H54 (cell line): ENCODE data around the gene MGMT.

Experiments
- DNase-seq: peaks from one replicate; pipeline ENCODE4 v3.0.0; 2011; ENCODE audit warnings: low spot score, mixed read lengths; ENCODE audit not compliant: insufficient read length
- FAIRE-seq: peaks from 3 replicates; lab custom pipeline; 2011; peaks lifted over from hg19 to GRCh38; lab: Jason Lieb, UNC
- POLR2A ChIP-seq: IDR thresholded peaks from 2 replicates; pipeline ENCODE4 v1.6.1; 2011; ENCODE audit warnings: low read depth, mild to moderate bottlenecking, low read length

The MGMT gene

DNA sequence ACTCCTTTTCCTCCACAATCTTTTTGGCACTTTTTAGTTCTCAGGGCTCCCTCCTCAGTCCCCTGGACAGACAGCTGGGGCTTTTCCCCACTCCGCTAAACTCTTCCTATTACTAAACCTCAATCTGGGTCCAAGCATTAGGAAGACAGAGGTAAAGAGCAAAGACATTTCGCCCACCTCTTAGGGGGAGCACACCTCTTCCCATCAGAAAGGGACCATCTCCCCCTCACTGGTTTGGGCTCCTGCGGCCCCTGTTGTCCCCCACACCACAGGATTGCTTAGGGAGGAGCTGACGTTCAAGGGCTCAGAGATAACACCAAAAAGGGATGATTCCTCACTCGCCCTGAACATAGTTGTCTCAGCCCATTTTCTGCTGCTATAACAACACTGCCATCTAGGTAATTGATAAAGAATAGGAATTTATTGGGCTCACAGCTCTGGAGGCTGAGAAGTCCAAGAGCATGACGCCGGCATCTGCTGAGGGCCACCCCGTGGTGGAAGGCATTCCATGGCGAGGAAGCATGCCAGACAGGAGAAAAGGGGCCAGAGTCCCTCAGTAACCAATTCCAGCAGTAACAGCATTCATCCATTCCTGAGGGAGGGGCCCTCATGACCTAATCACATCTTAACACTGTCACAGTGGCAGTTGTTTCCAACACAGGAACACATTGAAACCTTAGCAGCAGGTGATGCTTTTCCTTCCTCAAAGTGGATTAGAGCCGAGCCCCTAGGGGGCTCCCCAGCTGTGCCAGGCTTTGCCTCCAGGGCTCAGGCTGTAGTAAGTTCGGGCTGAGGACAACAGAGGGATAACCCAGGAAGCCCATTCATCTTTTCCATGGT lies 287.4 kb downstream of the MGMT start:
- FAIRE-seq: no peak
- no peak for DNase-seq
- TF ChIP-seq POLR2A: no peak

DNA sequence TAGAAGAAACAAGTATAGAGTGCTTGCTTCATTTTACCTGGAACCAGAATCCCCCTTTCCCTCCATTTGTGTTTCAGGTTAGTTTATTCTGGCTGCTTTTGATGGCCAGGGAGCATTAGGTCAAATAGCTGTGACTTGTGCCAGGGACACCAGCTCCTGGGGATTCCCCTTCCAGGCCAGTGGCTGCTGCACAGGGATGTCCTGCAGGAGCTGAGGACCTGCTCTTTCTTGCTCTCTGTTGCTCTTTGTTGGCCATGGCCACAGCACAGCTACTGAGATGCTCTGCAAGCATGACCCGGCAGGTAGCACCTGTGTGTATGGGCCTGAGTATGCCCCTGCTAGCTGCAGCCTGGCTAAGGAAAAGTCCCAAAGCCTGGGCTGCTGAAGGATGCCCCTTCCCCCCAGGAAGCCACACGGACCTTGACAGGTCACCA lies 288.1 kb downstream of the MGMT start:
- no peak for TF ChIP-seq POLR2A
- DNase-seq (no peak), FAIRE-seq (no peak)

GRCh38 chr10:129755621-129756020 lies 288.6 kb downstream of the MGMT start:
- FAIRE-seq (no peak), DNase-seq (no peak)
- TF ChIP-seq POLR2A: no peak

- FAIRE-seq (no peak), DNase-seq (no peak)
- TF ChIP-seq POLR2A: no peak
Observed at GRCh38 chr10:129756912-129757901, 290.2 kb downstream of the MGMT start.

DNA sequence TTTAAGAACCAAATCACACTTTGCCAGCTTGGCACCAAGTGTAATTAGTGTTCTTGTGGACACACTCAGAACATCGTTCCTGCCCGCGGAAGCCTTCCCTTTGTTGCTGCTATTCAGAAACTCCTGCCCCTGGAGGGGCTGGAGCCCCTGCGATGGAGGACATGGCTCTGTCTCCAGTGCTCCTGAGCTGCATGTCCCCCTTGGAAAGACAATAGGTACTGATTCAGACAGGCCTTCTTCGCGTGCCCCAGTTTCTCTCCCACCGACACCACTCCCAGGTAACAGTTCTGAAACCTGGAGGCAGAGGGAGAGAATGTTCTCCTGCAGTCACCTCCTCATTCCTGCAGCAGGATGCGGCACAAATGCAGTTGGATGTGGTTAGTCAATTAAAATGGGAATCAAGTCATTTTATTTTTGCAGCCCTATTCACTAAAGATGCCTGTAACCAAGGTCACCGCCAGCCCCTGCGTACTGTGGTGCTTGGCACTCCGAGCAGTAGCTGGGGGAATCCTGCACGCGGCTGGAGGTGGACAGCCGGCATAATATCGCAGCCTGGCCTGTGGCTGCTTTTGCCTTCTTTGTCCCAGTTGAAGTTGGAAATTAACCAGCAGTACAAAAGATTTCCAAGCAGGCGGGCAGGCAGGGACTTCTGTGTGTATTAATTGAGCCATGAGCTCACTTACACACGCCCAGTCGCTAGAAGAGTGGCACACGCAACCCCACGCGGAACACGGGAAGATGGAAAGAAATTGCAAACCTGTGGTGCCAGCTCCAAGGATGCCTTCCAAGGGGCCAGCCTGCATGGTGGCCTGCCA lies 291.4 kb downstream of the MGMT start:
- DNase-seq: no peak

DNA sequence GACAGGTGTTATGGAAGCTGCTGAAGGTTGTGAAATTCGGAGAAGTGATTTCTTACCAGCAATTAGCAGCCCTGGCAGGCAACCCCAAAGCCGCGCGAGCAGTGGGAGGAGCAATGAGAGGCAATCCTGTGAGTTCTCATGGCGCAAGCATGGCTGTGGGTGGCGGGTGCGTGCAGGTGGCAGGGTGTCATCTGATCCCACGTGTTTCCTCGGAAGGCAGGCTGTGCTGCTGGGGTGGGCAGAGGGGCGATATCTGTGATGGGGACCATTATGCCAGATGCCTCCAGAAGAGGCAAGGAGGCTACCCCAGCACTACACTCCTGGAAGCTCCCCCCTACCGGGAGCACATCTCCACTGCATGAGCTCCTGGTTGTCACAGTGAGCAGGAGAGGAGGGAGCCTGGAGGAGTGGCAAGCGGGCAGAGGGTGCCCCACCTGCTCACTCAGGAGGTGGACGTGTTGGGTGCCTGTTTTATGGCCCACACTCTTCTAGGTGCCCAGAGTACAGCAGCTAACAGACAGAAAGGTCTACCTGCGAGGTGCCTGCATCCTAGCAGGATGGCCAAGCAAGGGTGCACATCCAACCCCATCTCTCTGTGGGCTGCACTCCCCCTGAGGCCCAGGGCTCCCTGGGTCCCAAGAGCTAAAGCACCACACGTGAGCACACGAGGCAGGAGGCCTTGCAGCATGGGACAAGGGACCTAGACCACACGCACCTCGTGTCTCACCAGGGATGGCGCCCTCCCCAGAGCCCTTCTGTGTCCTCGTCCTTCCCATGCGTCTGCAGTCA lies 292.4 kb downstream of the MGMT start:
- no peak for DNase-seq
- no peak for FAIRE-seq
- TF ChIP-seq POLR2A: no peak

More for the DNA sequence above, 291.4 kb downstream of the MGMT start:
- FAIRE-seq: no peak
- no peak for TF ChIP-seq POLR2A

GRCh38 chr10:129760003-129760315 lies 292.9 kb downstream of the MGMT start:
- no peak for DNase-seq
- no peak for FAIRE-seq
- TF ChIP-seq POLR2A: no peak

DNA sequence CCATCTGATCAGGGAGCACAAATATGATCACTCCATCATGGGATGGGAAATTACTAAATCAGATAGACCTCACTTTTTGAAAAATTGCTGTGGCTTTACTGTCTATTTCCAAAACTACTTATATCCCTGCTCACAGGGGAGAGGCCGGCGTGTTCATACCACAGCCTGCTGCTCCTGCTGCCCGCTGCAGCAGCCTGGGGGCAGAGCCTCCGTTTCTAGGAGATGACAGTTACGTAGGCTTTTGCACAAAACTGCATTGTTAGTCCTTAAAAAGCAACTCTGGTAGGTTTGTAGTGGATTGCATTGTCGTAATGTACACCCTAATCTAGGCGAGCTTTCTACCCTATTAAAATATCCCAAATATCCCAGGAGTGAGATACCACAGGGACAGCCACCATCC lies 293.4 kb downstream of the MGMT start:
- FAIRE-seq: no peak

GRCh38 chr10:129761197-129761972 lies 294.3 kb downstream of the MGMT start:
- no peak for DNase-seq
- no peak for TF ChIP-seq POLR2A
- FAIRE-seq: no peak

More for the DNA sequence above, 293.4 kb downstream of the MGMT start:
- no peak for TF ChIP-seq POLR2A
- no peak for DNase-seq

- no peak for DNase-seq
- no peak for TF ChIP-seq POLR2A
- no peak for FAIRE-seq
Observed at GRCh38 chr10:129761981-129762956, 295.2 kb downstream of the MGMT start.
